GOT3 (cell line): ENCODE results near the gene MRNIP.

Experiments
- DNase-seq: peaks from one replicate; lab custom pipeline; 2025; ENCODE audit warnings: mixed read lengths; lab: John Stamatoyannopoulos, UW

MRNIP gene

GRCh38 chr5:179887802-179888201, 29.2 kb upstream of the MRNIP start:
- no peak for DNase-seq

- no peak for DNase-seq
Observed at GRCh38 chr5:179887095-179887494, 28.5 kb upstream of the MRNIP start.

- DNase-seq = no peak
Observed at GRCh38 chr5:179886190-179886911, 27.7 kb upstream of the MRNIP start.

GRCh38 chr5:179885491-179886090, 27.0 kb upstream of the MRNIP start:
- DNase-seq = no peak

GRCh38 chr5:179883163-179883562, 24.5 kb upstream of the MRNIP start:
- DNase-seq = no peak

- DNase-seq = no peak
Observed at GRCh38 chr5:179882338-179882737, 23.7 kb upstream of the MRNIP start.

- no peak for DNase-seq
Observed at GRCh38 chr5:179880848-179881590, 22.4 kb upstream of the MRNIP start.

GRCh38 chr5:179880066-179880650, 21.5 kb upstream of the MRNIP start:
- no peak for DNase-seq

- no peak for DNase-seq
Observed at GRCh38 chr5:179879690-179880010, 21.0 kb upstream of the MRNIP start.

GRCh38 chr5:179879003-179879689, 20.5 kb upstream of the MRNIP start:
- no peak for DNase-seq

GRCh38 chr5:179878222-179879002, 19.8 kb upstream of the MRNIP start:
- DNase-seq = no peak

- DNase-seq = no peak
Observed at GRCh38 chr5:179876610-179876952, 18.0 kb upstream of the MRNIP start.

- no peak for DNase-seq
Observed at GRCh38 chr5:179875741-179876609, 17.4 kb upstream of the MRNIP start.

GRCh38 chr5:179874536-179875292, 16.1 kb upstream of the MRNIP start:
- no peak for DNase-seq

GRCh38 chr5:179874136-179874535, 15.5 kb upstream of the MRNIP start:
- DNase-seq = no peak

- no peak for DNase-seq
Observed at GRCh38 chr5:179873588-179874110, 15.0 kb upstream of the MRNIP start.

GRCh38 chr5:179872828-179873575, 14.4 kb upstream of the MRNIP start:
- no peak for DNase-seq

- no peak for DNase-seq
Observed at GRCh38 chr5:179872055-179872827, 13.6 kb upstream of the MRNIP start.
